Iris pigment epithelial cell (primary cell): ENCODE results near the gene PRH2.

Experiments
- DNase-seq: peaks from one replicate; pipeline ENCODE4 v3.0.0-alpha.2; 2011; ENCODE audit warnings: low read depth

Gene PRH2

DNA sequence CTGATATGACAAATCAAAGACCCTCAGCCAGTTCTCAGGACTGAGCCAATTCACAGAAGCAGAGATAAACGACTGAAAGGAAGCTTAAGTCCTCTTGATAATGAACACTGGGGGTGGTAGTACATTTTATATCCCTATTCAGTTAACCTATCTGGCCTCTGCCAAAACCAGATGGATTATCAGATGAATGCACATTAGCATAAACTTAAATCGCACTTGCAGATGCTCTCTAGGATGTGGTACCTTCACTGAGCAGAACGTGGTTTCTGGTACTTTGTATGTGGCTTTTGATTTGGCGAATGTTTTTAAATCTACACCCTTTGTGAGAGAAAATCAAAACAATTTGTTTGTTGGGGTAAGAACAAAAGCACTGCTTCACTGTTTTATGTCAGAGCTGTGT lies 31.2 kb downstream of the PRH2 start:
- no peak for DNase-seq

GRCh38 chr12:10965476-10965875 lies 36.4 kb downstream of the PRH2 start:
- DNase-seq: peak; percentile 14

GRCh38 chr12:10966314-10966713 lies 37.3 kb downstream of the PRH2 start:
- DNase-seq: no peak

GRCh38 chr12:10967409-10967808 lies 38.4 kb downstream of the PRH2 start:
- DNase-seq: peak; percentile 56

DNA sequence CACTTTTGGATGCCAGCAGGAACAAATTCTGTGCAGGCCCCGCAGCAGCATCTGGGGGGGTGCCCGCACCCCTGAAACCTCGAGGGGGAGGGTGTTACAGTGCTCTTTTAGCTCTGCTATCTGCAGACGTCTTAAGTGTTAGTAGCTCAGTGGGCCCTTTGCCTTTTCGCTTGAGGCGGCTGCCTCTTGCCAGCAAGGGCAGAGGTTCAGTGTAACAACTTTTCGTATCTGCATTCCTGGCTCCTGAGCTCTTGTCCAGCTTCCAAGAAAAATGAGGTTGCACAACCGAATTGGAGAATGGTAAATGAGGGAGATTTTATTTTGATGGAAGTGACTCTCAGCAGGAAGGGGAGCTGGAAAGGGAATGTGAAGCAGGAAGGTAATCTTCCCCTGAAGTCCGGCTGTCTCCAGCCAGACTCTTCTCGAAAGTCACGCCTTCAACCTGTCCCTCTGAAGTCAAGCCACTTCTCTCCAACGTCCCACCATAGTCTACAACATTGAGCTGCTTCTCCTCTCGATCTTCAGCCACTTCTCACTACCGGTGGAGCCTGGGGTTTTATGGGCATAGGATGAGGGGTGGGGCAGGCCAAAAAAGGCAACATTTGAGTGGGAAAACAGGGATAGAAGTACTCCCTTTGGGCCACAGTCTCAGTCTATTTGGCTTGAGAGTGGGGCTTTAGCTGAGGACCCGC lies 39.9 kb downstream of the PRH2 start:
- peak; percentile 83 for DNase-seq

DNA sequence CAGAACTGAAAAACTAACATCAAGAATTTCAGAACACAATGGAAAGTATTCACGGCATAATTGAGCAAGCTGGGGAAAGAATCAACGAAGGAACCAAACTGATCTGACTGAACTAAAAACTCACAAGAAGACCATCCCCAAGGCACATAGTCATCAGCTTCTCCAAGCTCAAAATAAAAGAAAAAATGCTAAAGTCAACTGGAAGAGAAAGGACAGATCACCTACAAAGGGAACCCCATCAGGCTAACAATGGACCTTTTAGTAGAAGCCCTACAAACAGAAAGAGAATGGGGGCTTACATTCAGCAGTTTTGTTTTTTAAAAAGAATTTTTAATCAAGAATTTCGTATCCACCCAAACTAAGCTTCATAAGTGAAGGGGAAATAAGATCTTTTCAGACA lies 45.9 kb downstream of the PRH2 start:
- DNase-seq: no peak

- no peak for DNase-seq
These were observed 53.2 kb downstream of the PRH2 start for GRCh38 chr12:10982244-10982643.
